Nephron progenitor cell (in vitro differentiated cells): ENCODE results near the gene SLC35E4.
A peak's percentile ranks its signal among the peaks of the same experiment; 100 is the strongest.

Source experiments
- DNase-seq: peaks from one replicate; pipeline ENCODE4 v3.0.0; 2021
- H3K27ac Mint-ChIP-seq: 2 replicates; pipeline ENCODE4 v1.8.0; 2021; ENCODE audit warnings: mild to moderate bottlenecking, moderate library complexity, mixed read lengths
- H3K27me3 Mint-ChIP-seq: 2 replicates; pipeline ENCODE4 v1.8.0; 2021; ENCODE audit warnings: mild to moderate bottlenecking, low read depth, mixed read lengths; ENCODE audit not compliant: poor library complexity
- H3K36me3 Mint-ChIP-seq: 2 replicates; pipeline ENCODE4 v1.8.0; 2021; ENCODE audit warnings: low read depth, mixed read lengths
- H3K4me1 Mint-ChIP-seq: 2 replicates; pipeline ENCODE4 v1.8.0; 2021; ENCODE audit warnings: mixed read lengths
- H3K4me3 Mint-ChIP-seq: 2 replicates; pipeline ENCODE4 v1.8.0; 2021; ENCODE audit warnings: mild to moderate bottlenecking, moderate library complexity, mixed read lengths
- H3K9me3 Mint-ChIP-seq: 2 replicates; pipeline ENCODE4 v1.8.0; 2021; ENCODE audit warnings: mild to moderate bottlenecking, moderate library complexity, mixed read lengths
- CTCF ChIP-seq: fragments of 200-600 bp; sonication (generic); IDR thresholded peaks from 2 replicates; pipeline ENCODE4 v1.5.0; 2021; ENCODE audit warnings: antibody characterized with exemption

Gene SLC35E4

GRCh38 chr22:30664798-30665197 is 29.2 kb downstream of the SLC35E4 start:
- peaks cover 22% of the 10 kb centered on the region for H3K4me1 Mint-ChIP-seq
- H3K36me3 Mint-ChIP-seq, result peaks cover 18% of the 10 kb centered on the region
- H3K9me3 Mint-ChIP-seq, result no peaks in the 10 kb centered on the region
- peaks cover 20% of the 10 kb centered on the region for H3K27me3 Mint-ChIP-seq
- no peak for DNase-seq
- H3K4me3 Mint-ChIP-seq, result no peak overlapping the region
- no peak overlapping the region for H3K27ac Mint-ChIP-seq
- TF ChIP-seq CTCF, result no peak

- Mint-ChIP-seq H3K36me3 (peaks cover 13% of the 10 kb centered on the region), H3K27ac (no peak overlapping the region), H3K27me3 (peaks cover 24% of the 10 kb centered on the region), H3K4me1 (peaks cover 22% of the 10 kb centered on the region), H3K9me3 (no peaks in the 10 kb centered on the region), H3K4me3 (no peak overlapping the region)
- no peak for TF ChIP-seq CTCF
- no peak for DNase-seq
Measured at GRCh38 chr22:30665266-30665665, 29.7 kb downstream of the SLC35E4 start.

GRCh38 chr22:30665786-30666185 is 30.2 kb downstream of the SLC35E4 start:
- no peaks in the 10 kb centered on the region for H3K9me3 Mint-ChIP-seq
- H3K27me3 Mint-ChIP-seq, result peaks cover 27% of the 10 kb centered on the region
- TF ChIP-seq CTCF, result no peak
- no peak for DNase-seq
- peak overlapping the region; percentile 91 for H3K4me3 Mint-ChIP-seq
- H3K27ac Mint-ChIP-seq, result no peak overlapping the region
- peaks cover 11% of the 10 kb centered on the region for H3K36me3 Mint-ChIP-seq
- peaks cover 22% of the 10 kb centered on the region for H3K4me1 Mint-ChIP-seq

- Mint-ChIP-seq H3K4me3 (peak overlapping the region; percentile 91), H3K27ac (no peak overlapping the region), H3K27me3 (peaks cover 40% of the 10 kb centered on the region), H3K9me3 (no peaks in the 10 kb centered on the region), H3K36me3 (peaks cover 11% of the 10 kb centered on the region), H3K4me1 (peaks cover 22% of the 10 kb centered on the region)
- DNase-seq, result no peak
- no peak for TF ChIP-seq CTCF
Measured at GRCh38 chr22:30667107-30667493, 31.5 kb downstream of the SLC35E4 start.

- peak within 1 kb of the TSS; percentile 91 for H3K4me3 Mint-ChIP-seq
Measured at GRCh38 chr22:30667494-30668385, 32.2 kb downstream of the SLC35E4 start, which contains the start of gene DUSP18. DUSP18 (minus strand) TSS chr22:30667875; CDS start chr22:30664003, 3,872 bp downstream.

More at GRCh38 chr22:30667494-30668385, 32.2 kb downstream of the SLC35E4 start, which contains the start of gene DUSP18:
- peaks cover 46% of the 10 kb centered on the region for H3K27me3 Mint-ChIP-seq
- no peaks in the 10 kb centered on the region for H3K9me3 Mint-ChIP-seq
- peak; percentile 49 for TF ChIP-seq CTCF
- H3K4me1 Mint-ChIP-seq, result peaks cover 22% of the 10 kb centered on the region
- peaks cover 10% of the 10 kb centered on the region for H3K36me3 Mint-ChIP-seq
- DNase-seq, result peak; percentile 98
- peak within 1 kb of the TSS; percentile 39 for H3K27ac Mint-ChIP-seq
